ENCODE results near the gene NKAIN1.

NKAIN1 gene

GRCh38 chr1:31234123-31234708, 5.5 kb downstream of the NKAIN1 start:
- DNase-seq (ENCODE audit: low read depth): no peak

GRCh38 chr1:31232689-31233088, 7.0 kb downstream of the NKAIN1 start:
- DNase-seq (ENCODE audit: low read depth): no peak

- DNase-seq (ENCODE audit: low read depth): no peak
These were observed 7.9 kb downstream of the NKAIN1 start for GRCh38 chr1:31231802-31232201.

- DNase-seq (ENCODE audit: low read depth): no peak
These were observed 9.3 kb downstream of the NKAIN1 start for GRCh38 chr1:31230378-31230777.

- DNase-seq (ENCODE audit: low read depth): no peak
These were observed 10.7 kb downstream of the NKAIN1 start for GRCh38 chr1:31228986-31229385.

GRCh38 chr1:31227891-31228568, 11.7 kb downstream of the NKAIN1 start:
- DNase-seq (ENCODE audit: low read depth): peak; percentile 10

GRCh38 chr1:31224068-31224467, 15.6 kb downstream of the NKAIN1 start:
- no peak for DNase-seq (ENCODE audit: low read depth)

- DNase-seq (ENCODE audit: low read depth): no peak
These were observed 17.5 kb downstream of the NKAIN1 start for GRCh38 chr1:31222176-31222575.

- DNase-seq (ENCODE audit: low read depth): no peak
These were observed 18.6 kb downstream of the NKAIN1 start for GRCh38 chr1:31221072-31221471.

GRCh38 chr1:31219489-31219888, 20.2 kb downstream of the NKAIN1 start:
- no peak for DNase-seq (ENCODE audit: low read depth)

GRCh38 chr1:31218705-31219104, 21.0 kb downstream of the NKAIN1 start:
- DNase-seq (ENCODE audit: low read depth): no peak

- peak; percentile 67 for DNase-seq (ENCODE audit: low read depth)
These were observed 23.7 kb downstream of the NKAIN1 start for GRCh38 chr1:31216016-31216415.

- peak; percentile 22 for DNase-seq (ENCODE audit: low read depth)
These were observed 24.6 kb downstream of the NKAIN1 start for GRCh38 chr1:31215065-31215570.

- DNase-seq (ENCODE audit: low read depth): no peak
These were observed 25.2 kb downstream of the NKAIN1 start for GRCh38 chr1:31214316-31215064.

- DNase-seq (ENCODE audit: low read depth): no peak
These were observed 31.2 kb downstream of the NKAIN1 start for GRCh38 chr1:31208361-31208945.

- no peak for DNase-seq (ENCODE audit: low read depth)
These were observed 32.1 kb downstream of the NKAIN1 start for GRCh38 chr1:31207569-31207968.

- DNase-seq (ENCODE audit: low read depth): no peak
These were observed 32.6 kb downstream of the NKAIN1 start for GRCh38 chr1:31207046-31207445.

- no peak for DNase-seq (ENCODE audit: low read depth)
These were observed 36.5 kb downstream of the NKAIN1 start for GRCh38 chr1:31203215-31203614.

GRCh38 chr1:31201931-31202360, 37.7 kb downstream of the NKAIN1 start:
- no peak for DNase-seq (ENCODE audit: low read depth)

- no peak for DNase-seq (ENCODE audit: low read depth)
These were observed 39.7 kb downstream of the NKAIN1 start for GRCh38 chr1:31199949-31200348.

- DNase-seq (ENCODE audit: low read depth): no peak
These were observed 40.4 kb downstream of the NKAIN1 start for GRCh38 chr1:31199236-31199790.

- DNase-seq (ENCODE audit: low read depth): no peak
These were observed 41.1 kb downstream of the NKAIN1 start for GRCh38 chr1:31198600-31198999.
